ENCODE data around the gene PKNOX1. TPM values are rescaled to one million over a fixed set of nuclear protein-coding genes. Genes with fewer than 3 reads are reported as not detected.

PKNOX1 gene
- total RNA-seq, 1 experiment from 2014 or later, result 20.0 TPM

Other genes starting within 250 kb of the PKNOX1 start
- 12.9 and 15.3 TPM in 2 replicates for gene WDR4, start 95.0 kb upstream of the PKNOX1 start, total RNA-seq (2014; rRNA removed; shearing (Covaris generic))
- gene NDUFV3, start 81.3 kb upstream of the PKNOX1 start, total RNA-seq (2014; rRNA removed; shearing (Covaris generic)), result 40.5 and 41.9 TPM in 2 replicates
- 42.9 and 57.1 TPM in 2 replicates for gene ERVH48-1, start 48.9 kb upstream of the PKNOX1 start, total RNA-seq (2014; rRNA removed; shearing (Covaris generic))
- 315 and 380 TPM in 2 replicates for gene CBS, start 101.3 kb downstream of the PKNOX1 start, total RNA-seq (2014; rRNA removed; shearing (Covaris generic))
- gene U2AF1, start 133.0 kb downstream of the PKNOX1 start, total RNA-seq (2014; rRNA removed; shearing (Covaris generic)), result 26.6 and 30.3 TPM in 2 replicates
- not detected in 2 replicates for gene CRYAA, start 194.4 kb downstream of the PKNOX1 start, total RNA-seq (2014; rRNA removed; shearing (Covaris generic))